Chondrocyte (in vitro differentiated cells): ENCODE measurements around the gene MAD1L1. TPM values are rescaled to one million over a fixed set of nuclear protein-coding genes. Genes with fewer than 3 reads are reported as not detected.

Source experiments
- DNase-seq: peaks from one replicate; pipeline ENCODE4 v3.0.0; 2021; ENCODE audit warnings: mixed read lengths, low spot score
- H3K27ac Mint-ChIP-seq: one replicate; pipeline ENCODE4 v1.8.0; 2021; ENCODE audit warnings: mild to moderate bottlenecking, moderate library complexity, mixed read lengths; ENCODE audit not compliant: unreplicated experiment
- H3K27me3 Mint-ChIP-seq: 2 replicates; pipeline ENCODE4 v1.8.0; 2021; ENCODE audit warnings: low read depth, mixed read lengths
- H3K36me3 Mint-ChIP-seq: 2 replicates; pipeline ENCODE4 v1.8.0; 2021; ENCODE audit warnings: low read depth, mixed read lengths
- H3K4me1 Mint-ChIP-seq: 2 replicates; pipeline ENCODE4 v1.8.0; 2021; ENCODE audit warnings: low read depth, mild to moderate bottlenecking, mixed read lengths
- H3K4me3 Mint-ChIP-seq: one replicate; pipeline ENCODE4 v1.8.0; 2021; ENCODE audit warnings: mild to moderate bottlenecking, moderate library complexity, mixed read lengths; ENCODE audit not compliant: unreplicated experiment
- H3K9me3 Mint-ChIP-seq: 2 replicates; pipeline ENCODE4 v1.8.0; 2021; ENCODE audit warnings: low read depth, mixed read lengths
- CTCF ChIP-seq: fragments of 200-600 bp; sonication (generic); IDR thresholded peaks from 2 replicates; pipeline ENCODE4 v1.5.0; 2021; ENCODE audit warnings: antibody characterized with exemption, mild to moderate bottlenecking, moderate library complexity
- total RNA-seq: library from RNA; stranded (reverse); gene quantifications from 3 replicates; pipeline ENCODE4 v1.2.1, GENCODE V29; 2021

The MAD1L1 gene
- total RNA-seq, 1 donor from 2014 or later, result 22.7 TPM

GRCh38 chr7:2099048-2099957, 133.4 kb downstream of the MAD1L1 start:
- DNase-seq, result no peak
- no peaks in the 10 kb centered on the region for H3K9me3 Mint-ChIP-seq
- H3K4me1 Mint-ChIP-seq, result peaks cover 17% of the 10 kb centered on the region
- peaks cover 6% of the 10 kb centered on the region for H3K36me3 Mint-ChIP-seq
- H3K27me3 Mint-ChIP-seq, result no peaks in the 10 kb centered on the region
- no peak for TF ChIP-seq CTCF
- H3K27ac Mint-ChIP-seq, result no peak overlapping the region
- no peak overlapping the region for H3K4me3 Mint-ChIP-seq

- Mint-ChIP-seq H3K9me3 (no peaks in the 10 kb centered on the region), H3K36me3 (peaks cover 7% of the 10 kb centered on the region), H3K4me3 (no peak overlapping the region)
Observed at GRCh38 chr7:2098496-2098895, 134.2 kb downstream of the MAD1L1 start.

GRCh38 chr7:2098056-2098455, 134.7 kb downstream of the MAD1L1 start:
- no peaks in the 10 kb centered on the region for H3K9me3 Mint-ChIP-seq
- H3K4me3 Mint-ChIP-seq, result no peak overlapping the region
- H3K27me3 Mint-ChIP-seq, result no peaks in the 10 kb centered on the region
- peaks cover 14% of the 10 kb centered on the region for H3K4me1 Mint-ChIP-seq
- DNase-seq, result no peak
- no peak overlapping the region for H3K27ac Mint-ChIP-seq
- no peak for TF ChIP-seq CTCF
- peaks cover 7% of the 10 kb centered on the region for H3K36me3 Mint-ChIP-seq

More at GRCh38 chr7:2098496-2098895, 134.2 kb downstream of the MAD1L1 start:
- TF ChIP-seq CTCF, result no peak
- Mint-ChIP-seq H3K27ac (no peak overlapping the region), H3K27me3 (no peaks in the 10 kb centered on the region), H3K4me1 (peaks cover 12% of the 10 kb centered on the region)
- DNase-seq, result no peak

- no peak for TF ChIP-seq CTCF
- H3K27ac Mint-ChIP-seq, result no peak overlapping the region
- no peak overlapping the region for H3K4me3 Mint-ChIP-seq
- no peaks in the 10 kb centered on the region for H3K27me3 Mint-ChIP-seq
- no peak for DNase-seq
- H3K36me3 Mint-ChIP-seq, result peaks cover 6% of the 10 kb centered on the region
- H3K9me3 Mint-ChIP-seq, result no peaks in the 10 kb centered on the region
- H3K4me1 Mint-ChIP-seq, result peaks cover 18% of the 10 kb centered on the region
Observed at GRCh38 chr7:2097492-2097891, 135.3 kb downstream of the MAD1L1 start.

GRCh38 chr7:2096692-2097387, 135.9 kb downstream of the MAD1L1 start:
- Mint-ChIP-seq H3K36me3 (peaks cover 3% of the 10 kb centered on the region), H3K4me1 (peaks cover 18% of the 10 kb centered on the region), H3K27ac (no peak overlapping the region), H3K27me3 (no peaks in the 10 kb centered on the region), H3K9me3 (no peaks in the 10 kb centered on the region), H3K4me3 (no peak overlapping the region)
- no peak for TF ChIP-seq CTCF
- no peak for DNase-seq
